Neural cell (in vitro differentiated cells): ENCODE results near the gene ZMYND10. TPM values are rescaled to one million over a fixed set of nuclear protein-coding genes. Genes with fewer than 3 reads are reported as not detected.

Experiments used
- H2AFZ ChIP-seq: fragments of 200-600, 300-800 bp; sonication (generic), shearing (Covaris generic); 2 replicates; pipeline ENCODE4 v1.6.0; 2014; ENCODE audit warnings: low read depth, mild to moderate bottlenecking, antibody characterized with exemption, low read length, moderate library complexity
- H3F3A ChIP-seq: fragments of 200-600 bp; shearing (Covaris generic); 2 replicates; pipeline ENCODE4 v1.6.1; 2016; ENCODE audit warnings: mild to moderate bottlenecking, moderate library complexity, mixed read lengths, antibody characterized with exemption, low read length; ENCODE audit not compliant: insufficient read depth, poor library complexity, severe bottlenecking
- H3K27ac ChIP-seq: fragments of 200-600, 300-800 bp; sonication (generic), shearing (Covaris generic); 2 replicates; pipeline ENCODE4 v1.5.1; 2014; ENCODE audit warnings: mild to moderate bottlenecking, low read length, moderate library complexity
- H3K27me3 ChIP-seq: fragments of 300-800, 200-600 bp; sonication (generic), shearing (Covaris generic); 2 replicates; pipeline ENCODE4 v1.6.0; 2014; ENCODE audit warnings: mild to moderate bottlenecking, low read depth, low read length, moderate library complexity; ENCODE audit not compliant: insufficient read depth
- H3K36me3 ChIP-seq: fragments of 300-800, 200-600 bp; sonication (generic), shearing (Covaris generic); 2 replicates; pipeline ENCODE4 v1.5.1; 2014; ENCODE audit warnings: mild to moderate bottlenecking, antibody characterized with exemption, low read length, moderate library complexity; ENCODE audit not compliant: insufficient read depth
- H3K4me2 ChIP-seq: fragments of 300-800, 200-600 bp; sonication (generic), shearing (Covaris generic); 2 replicates; pipeline ENCODE4 v1.6.0; 2014; ENCODE audit warnings: mild to moderate bottlenecking, low read length
- H3K4me3 ChIP-seq: fragments of 300-800, 200-600 bp; sonication (generic), shearing (Covaris generic); 2 replicates; pipeline ENCODE4 v1.5.1; 2014; ENCODE audit warnings: mild to moderate bottlenecking, low read length, moderate library complexity
- H3K79me2 ChIP-seq: fragments of 200-600 bp; shearing (Covaris generic); replicated peaks from 2 replicates; pipeline ENCODE4 v1.6.0; 2014; ENCODE audit warnings: mild to moderate bottlenecking, low read length, moderate library complexity; ENCODE audit not compliant: insufficient read depth
- H3K9ac ChIP-seq: fragments of 300-800, 200-600 bp; sonication (generic), shearing (Covaris generic); 2 replicates; pipeline ENCODE4 v1.6.1; 2016; ENCODE audit warnings: mild to moderate bottlenecking, low read length, mixed read lengths
- H3K9me2 ChIP-seq: fragments of 200-600 bp; shearing (Covaris generic); 2 replicates; pipeline ENCODE4 v1.6.1; 2016; ENCODE audit warnings: mild to moderate bottlenecking, low read length, mixed read lengths; ENCODE audit not compliant: insufficient read depth
- H3K9me3 ChIP-seq: fragments of 200-600, 300-800 bp; sonication (generic), shearing (Covaris generic); 2 replicates; pipeline ENCODE4 v1.6.1; 2016; ENCODE audit warnings: mild to moderate bottlenecking, mixed run types, low read length, moderate library complexity, mixed read lengths
- H4K20me1 ChIP-seq: fragments of 200-600 bp; shearing (Covaris generic); 2 replicates; pipeline ENCODE4 v1.6.1; 2016; ENCODE audit warnings: mild to moderate bottlenecking, mixed run types; ENCODE audit not compliant: insufficient read depth
- CTCF ChIP-seq: fragments of 450-650 bp; IDR thresholded peaks from 2 replicates; pipeline ENCODE4 v1.5.1; 2014; ENCODE audit warnings: antibody characterized with exemption, mild to moderate bottlenecking, moderate library complexity; ENCODE audit not compliant: poor library complexity, severe bottlenecking
- EP300 ChIP-seq: fragments of 450-650 bp; conservative IDR thresholded peaks from 2 replicates; pipeline ENCODE4 v1.6.1; 2014; ENCODE audit warnings: antibody characterized with exemption, mild to moderate bottlenecking, moderate library complexity; ENCODE audit not compliant: poor library complexity, severe bottlenecking
- EZH2 ChIP-seq: fragments of 200-600, 300-800 bp; shearing (Covaris generic), sonication (generic); IDR thresholded peaks from 2 replicates; pipeline ENCODE4 v1.6.1; 2014; ENCODE audit warnings: antibody characterized with exemption, low read length, borderline replicate concordance, mild to moderate bottlenecking; ENCODE audit not compliant: insufficient read depth, poor library complexity, severe bottlenecking
- MXI1 ChIP-seq: fragments of 450-650 bp; conservative IDR thresholded peaks from 2 replicates; pipeline ENCODE4 v1.6.1; 2014; ENCODE audit warnings: antibody characterized with exemption, mild to moderate bottlenecking; ENCODE audit not compliant: poor library complexity, severe bottlenecking
- POLR2AphosphoS5 ChIP-seq: IDR thresholded peaks from 2 replicates; pipeline ENCODE4 v1.6.1; 2012
- RAD21 ChIP-seq: fragments of 450-650 bp; conservative IDR thresholded peaks from 2 replicates; pipeline ENCODE4 v1.6.1; 2014; ENCODE audit warnings: antibody characterized with exemption, mild to moderate bottlenecking, moderate library complexity
- REST ChIP-seq: IDR thresholded peaks from 2 replicates; pipeline ENCODE4 v1.6.1; 2012; ENCODE audit warnings: borderline replicate concordance
- SMC3 ChIP-seq: fragments of 450-650 bp; conservative IDR thresholded peaks from 2 replicates; pipeline ENCODE4 v1.6.1; 2014; ENCODE audit warnings: antibody characterized with exemption, mild to moderate bottlenecking, moderate library complexity; ENCODE audit not compliant: poor library complexity
- TAF1 ChIP-seq: IDR thresholded peaks from 2 replicates; pipeline ENCODE4 v1.6.1; 2012; ENCODE audit warnings: low read depth
- polyA plus RNA-seq: library from polyadenylated mRNA; depleted of rRNA; stranded (reverse); fragments of >200 nt; gene quantifications from 2 replicates; pipeline ENCODE4 v1.2.3, GENCODE V29; 2014

Gene ZMYND10
- polyA plus RNA-seq, 1 donor from 2014 or later, result 5.2 TPM

- TF ChIP-seq MXI1 (no peak), EP300 (no peak), TAF1 (no peak), SMC3 (no peak), REST (no peak), CTCF (no peak), EZH2 (no peak), RAD21 (no peak), POLR2AphosphoS5 (no peak)
- Histone ChIP-seq H3K4me3 (no peak overlapping the region), H3K36me3 (no peaks in the 10 kb centered on the region), H2AFZ (no peak overlapping the region), H3K79me2 (no peaks in the 10 kb centered on the region), H3K9me3 (no peaks in the 10 kb centered on the region), H3K27ac (no peak overlapping the region), H4K20me1 (no peaks in the 10 kb centered on the region), H3K27me3 (no peaks in the 10 kb centered on the region), H3K4me2 (no peak overlapping the region), H3F3A (no peaks in the 10 kb centered on the region), H3K9ac (no peak overlapping the region), H3K9me2 (no peaks in the 10 kb centered on the region)
Observed at GRCh38 chr3:50296721-50297383, 48.7 kb downstream of the ZMYND10 start.

GRCh38 chr3:50295553-50296431 is 49.7 kb downstream of the ZMYND10 start:
- no peaks in the 10 kb centered on the region for H3K9me2 ChIP-seq
- H4K20me1 ChIP-seq, result no peaks in the 10 kb centered on the region
- H2AFZ ChIP-seq, result no peak overlapping the region
- no peak overlapping the region for H3K4me2 ChIP-seq
- no peaks in the 10 kb centered on the region for H3F3A ChIP-seq
- no peak overlapping the region for H3K27ac ChIP-seq
- no peak for TF ChIP-seq MXI1
- no peak for TF ChIP-seq TAF1
- TF ChIP-seq POLR2AphosphoS5, result no peak
- TF ChIP-seq EZH2, result no peak
- TF ChIP-seq CTCF, result no peak
- no peak for TF ChIP-seq SMC3
- TF ChIP-seq EP300, result no peak
- no peak for TF ChIP-seq REST
- TF ChIP-seq RAD21, result no peak
- H3K79me2 ChIP-seq, result peaks cover 6% of the 10 kb centered on the region
- no peak overlapping the region for H3K4me3 ChIP-seq
- H3K36me3 ChIP-seq, result no peaks in the 10 kb centered on the region
- no peak overlapping the region for H3K9ac ChIP-seq
- no peaks in the 10 kb centered on the region for H3K27me3 ChIP-seq
- no peaks in the 10 kb centered on the region for H3K9me3 ChIP-seq
